ENCODE results near the gene RAD51B.
"Not testable (repeated sequence)": the region's sequence is repeated elsewhere in the genome, so short reads cannot be mapped to it uniquely, and the experiment has no call there.

The RAD51B gene

DNA sequence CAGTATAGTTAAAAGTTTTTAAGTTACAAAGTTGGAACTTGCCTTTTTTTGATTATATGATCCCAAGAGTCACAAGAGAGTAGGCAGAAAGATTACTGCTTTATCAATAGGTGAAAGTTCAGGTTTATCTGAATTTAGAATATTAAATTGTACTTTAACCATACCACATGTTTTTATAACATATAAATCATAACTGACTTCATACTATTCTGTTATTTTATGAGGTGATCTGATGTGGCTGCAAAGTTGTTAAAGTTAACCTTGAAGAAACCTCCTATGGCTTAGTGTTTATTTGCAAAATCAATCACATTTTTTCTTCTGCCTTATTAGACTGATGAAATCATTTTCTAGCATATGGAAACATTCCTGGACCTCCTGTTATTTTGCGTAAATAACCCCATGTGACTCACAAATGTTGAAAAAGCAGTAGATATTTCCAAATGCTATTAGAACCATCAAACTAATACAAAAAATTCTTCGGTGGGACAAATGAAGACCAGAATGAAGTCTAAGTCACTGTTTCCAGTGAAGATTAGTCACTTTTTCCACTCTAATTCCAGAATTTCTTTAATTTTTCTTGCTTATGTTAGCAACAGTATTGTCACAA lies 132.1 kb downstream of the RAD51B start:
- no peak for DNase-seq

DNA sequence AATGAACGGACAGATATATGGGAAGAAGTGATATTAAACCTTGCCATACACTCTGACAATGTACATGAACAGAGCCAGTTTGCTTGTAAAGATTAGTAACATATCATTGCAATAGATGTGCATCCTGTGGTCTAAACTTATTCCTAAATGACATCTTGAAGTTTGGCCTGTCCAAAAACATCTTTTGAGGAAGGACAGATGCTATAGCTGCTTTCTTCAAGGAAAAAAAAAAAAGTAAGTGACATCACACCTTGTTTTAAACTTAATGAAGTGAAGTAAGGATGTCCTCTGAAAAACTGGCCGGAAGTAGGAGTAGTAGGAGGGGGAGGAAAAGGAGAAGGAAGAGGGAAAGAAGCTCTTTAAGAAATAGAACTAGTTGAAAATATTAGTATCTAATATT lies 132.8 kb downstream of the RAD51B start:
- no peak for DNase-seq

- no peak for DNase-seq
Measured at GRCh38 chr14:67952786-67953185, 133.2 kb downstream of the RAD51B start.

DNA sequence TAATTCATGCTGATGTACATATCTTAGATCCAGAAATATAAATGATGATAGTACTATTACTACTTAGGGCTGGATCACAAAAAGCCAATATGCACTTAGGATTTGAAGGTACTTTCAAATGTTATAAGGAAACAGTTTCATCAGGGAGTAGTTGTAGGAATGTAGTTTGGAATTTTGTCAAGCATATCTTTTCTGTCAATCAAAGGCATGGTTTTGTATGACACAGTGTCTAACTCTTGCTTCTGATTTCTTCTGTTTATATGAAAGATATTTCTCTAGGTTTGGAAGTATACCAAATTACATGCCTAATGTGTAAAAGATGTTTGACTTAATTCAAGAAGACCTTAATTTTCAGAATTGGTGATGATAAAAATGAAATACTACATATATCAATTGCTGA lies 135.7 kb downstream of the RAD51B start:
- no peak for DNase-seq

- DNase-seq: no peak
Measured at GRCh38 chr14:67957946-67958345, 138.4 kb downstream of the RAD51B start.

- no peak for DNase-seq
Measured at GRCh38 chr14:67961676-67962075, 142.1 kb downstream of the RAD51B start.

- no peak for DNase-seq
Measured at GRCh38 chr14:67962215-67962644, 142.7 kb downstream of the RAD51B start.

DNA sequence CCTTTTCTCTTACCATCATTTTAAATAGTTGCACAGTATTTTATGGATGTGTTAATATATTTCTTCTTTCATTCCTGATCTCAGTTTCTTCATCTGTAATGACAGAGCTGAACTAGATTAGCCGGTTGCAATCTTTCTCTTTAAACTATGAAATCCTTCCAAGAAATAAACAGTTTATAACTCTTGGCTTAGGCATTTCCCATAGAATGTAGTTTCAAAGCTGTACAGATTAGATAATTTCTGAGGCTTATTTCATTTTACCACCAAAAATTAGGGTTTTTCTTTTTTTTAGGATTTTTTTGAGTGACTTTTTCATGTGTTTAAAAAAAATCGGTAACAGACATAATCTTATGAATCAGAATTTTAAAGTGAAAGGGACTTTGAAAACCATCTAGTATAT lies 144.0 kb downstream of the RAD51B start:
- no peak for DNase-seq

GRCh38 chr14:67963960-67964812 lies 144.6 kb downstream of the RAD51B start:
- no peak for DNase-seq

GRCh38 chr14:67965696-67966095 lies 146.1 kb downstream of the RAD51B start:
- no peak for DNase-seq

DNA sequence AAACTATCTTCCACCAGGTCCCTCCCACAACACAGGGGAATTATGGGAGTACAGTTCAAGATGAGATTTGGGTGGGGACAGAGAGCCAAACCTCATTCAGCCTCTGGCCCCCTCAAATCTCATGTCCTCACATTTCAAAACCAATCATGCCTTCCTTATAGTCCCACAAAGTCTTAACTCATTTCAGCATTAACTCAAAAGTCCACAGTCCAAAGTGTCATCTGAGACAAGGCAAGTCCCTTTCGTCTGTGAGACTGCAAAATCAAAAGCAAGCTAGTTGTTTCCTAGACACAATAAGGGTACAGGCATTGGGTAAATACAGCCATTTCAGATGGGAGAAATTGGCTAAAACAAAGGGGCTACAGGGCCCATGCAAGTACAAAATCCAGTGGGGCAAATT lies 147.6 kb downstream of the RAD51B start:
- DNase-seq: no peak

GRCh38 chr14:67967970-67968369 lies 148.4 kb downstream of the RAD51B start:
- not testable (repeated sequence) for DNase-seq

DNA sequence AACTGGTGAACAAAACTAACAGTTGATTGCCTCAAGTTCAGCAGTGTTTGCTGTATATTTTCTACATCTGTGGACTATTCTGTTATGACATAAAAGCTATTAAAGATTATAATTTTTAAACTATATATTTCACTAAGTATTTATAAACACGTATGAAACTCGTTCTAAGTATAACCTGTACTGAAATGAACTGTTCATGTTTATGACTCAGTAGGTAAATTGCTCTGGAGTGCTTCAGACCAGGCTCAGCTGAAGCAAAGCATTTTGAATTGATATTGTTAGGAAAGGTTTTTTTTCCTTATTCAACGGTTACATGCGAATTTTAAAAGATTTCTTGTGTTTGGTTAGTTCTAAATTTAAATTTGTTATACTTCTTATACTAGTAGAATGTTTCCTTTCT lies 151.3 kb downstream of the RAD51B start:
- no peak for DNase-seq

GRCh38 chr14:67971627-67972625 lies 152.3 kb downstream of the RAD51B start:
- DNase-seq: no peak

- no peak for DNase-seq
Measured at GRCh38 chr14:67973436-67973835, 153.9 kb downstream of the RAD51B start.

DNA sequence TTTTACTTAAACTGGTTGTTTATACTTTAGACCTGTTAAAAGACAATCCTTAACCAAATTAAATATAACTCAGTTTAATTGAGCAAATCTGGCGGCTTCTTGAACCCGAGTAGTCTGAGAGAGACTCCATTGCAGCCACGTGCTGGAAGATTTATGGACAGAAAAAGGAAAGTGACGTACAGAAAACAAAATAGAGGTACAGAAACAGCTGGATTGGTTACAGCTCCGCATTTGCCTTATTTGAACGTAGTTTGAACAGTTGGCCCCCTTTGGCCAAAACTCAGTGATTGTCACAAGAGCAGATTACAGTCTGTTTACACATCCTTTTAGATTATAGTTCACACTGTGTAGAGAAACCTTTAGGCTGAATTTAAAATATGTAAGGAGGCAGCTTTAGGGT lies 155.9 kb downstream of the RAD51B start:
- DNase-seq: no peak

DNA sequence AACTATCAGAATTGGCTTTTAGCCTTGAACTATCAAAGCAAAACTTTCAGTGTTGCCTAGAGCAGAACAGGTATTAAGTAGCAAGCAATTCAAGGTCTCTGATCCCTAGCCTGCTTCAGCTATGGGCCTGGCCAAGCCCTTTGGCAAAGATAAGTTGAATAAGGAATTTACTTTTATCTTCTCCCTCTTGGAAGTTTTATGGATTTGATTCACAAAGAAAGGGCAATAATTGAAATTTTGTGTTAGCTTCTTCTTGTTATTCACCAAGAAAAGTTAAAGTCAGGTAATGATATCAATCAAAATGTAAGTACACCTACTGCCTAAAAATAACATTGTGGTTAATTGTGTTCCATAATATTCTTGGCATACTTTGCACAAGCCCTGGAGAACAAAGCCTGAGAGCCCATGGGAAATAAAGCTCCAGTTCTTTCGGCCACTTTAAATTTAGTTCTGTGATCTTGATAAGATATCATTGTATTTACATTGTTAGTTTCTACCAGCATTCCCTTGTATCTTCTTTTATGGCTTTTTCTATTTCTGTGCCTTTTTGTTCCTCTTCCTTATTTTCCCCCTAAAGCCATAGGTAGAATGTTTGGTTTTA lies 158.0 kb downstream of the RAD51B start:
- no peak for DNase-seq

- no peak for DNase-seq
Measured at GRCh38 chr14:67978749-67979148, 159.2 kb downstream of the RAD51B start.

DNA sequence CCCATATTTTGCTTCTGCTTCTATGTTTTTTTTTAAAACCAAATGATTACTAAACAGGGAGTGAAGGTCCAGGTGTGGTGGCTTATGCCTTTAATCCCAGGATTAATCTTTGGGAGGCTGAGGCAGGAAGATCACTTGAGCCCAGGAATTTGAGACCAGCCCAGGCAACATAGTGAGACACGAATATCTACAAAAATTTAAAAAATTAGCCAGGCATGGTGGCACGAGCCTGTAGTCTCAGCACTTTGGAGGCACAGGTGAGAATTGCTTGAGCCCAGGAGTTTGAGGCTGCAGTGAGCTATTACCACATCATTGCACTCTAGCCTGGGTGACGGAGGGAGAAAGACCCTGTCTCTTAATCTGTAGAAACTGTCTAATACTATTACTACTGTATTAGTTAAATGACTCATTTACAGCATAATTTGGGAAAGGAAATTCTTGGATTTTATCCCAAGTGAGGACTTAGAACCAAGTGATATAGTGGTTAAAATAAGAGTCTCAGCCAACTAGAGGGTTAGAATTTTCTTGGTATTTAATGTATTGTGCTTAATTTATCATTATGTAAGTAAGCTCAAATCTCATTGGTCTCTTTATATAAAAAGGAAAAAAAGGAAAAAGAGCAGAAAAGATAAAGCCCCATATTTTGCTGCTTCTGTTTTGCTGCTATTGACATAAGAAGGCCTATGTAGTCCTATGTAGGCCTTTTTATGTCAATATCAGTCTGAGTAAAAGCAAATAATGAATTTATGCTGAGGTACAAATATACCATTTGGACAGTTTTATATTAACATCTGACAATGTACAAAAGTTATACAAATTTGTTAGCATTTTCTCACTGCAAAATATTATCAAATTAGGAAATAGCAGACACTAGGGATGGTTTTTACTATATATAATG lies 163.4 kb downstream of the RAD51B start:
- DNase-seq: no peak

GRCh38 chr14:67984274-67984673 lies 164.7 kb downstream of the RAD51B start:
- no peak for DNase-seq

GRCh38 chr14:67986131-67986841 lies 166.7 kb downstream of the RAD51B start:
- DNase-seq: no peak

Measured in femur (tissue), 1 donor.